PFSK-1 (cell line): ENCODE data around the gene DRC3.

Experiments
- FOXP2 ChIP-seq: optimal IDR thresholded peaks from 2 replicates; pipeline ENCODE3; 2011; ENCODE audit warnings: borderline replicate concordance, control low read depth, inconsistent platforms; ENCODE audit not compliant: insufficient read depth; ENCODE audit errors: extremely low read length, extremely low read depth
- POLR2AphosphoS5 ChIP-seq: IDR thresholded peaks from 2 replicates; pipeline ENCODE4 v1.6.1; 2012; ENCODE audit warnings: low read depth, mild to moderate bottlenecking, control low read depth, low read length, moderate library complexity
- REST ChIP-seq, 2 experiments: IDR thresholded peaks; 2 replicates each; pipeline versions ENCODE4 v1.6.1 to v1.8.0; 2011 to 2012; ENCODE audit warnings: low read depth in 2 of 2, low read length in 2 of 2, control low read depth in 1 of 2, inconsistent platforms in 1 of 2, mild to moderate bottlenecking in 1 of 2, moderate library complexity in 1 of 2; ENCODE audit not compliant: insufficient read depth in 1 of 2
- SIN3A ChIP-seq: IDR thresholded peaks from 2 replicates; pipeline ENCODE4 v1.6.1; 2012; ENCODE audit warnings: mild to moderate bottlenecking, low read length, moderate library complexity, borderline replicate concordance; ENCODE audit not compliant: insufficient read depth
- TAF1 ChIP-seq: IDR thresholded peaks from 2 replicates; pipeline ENCODE4 v1.6.1; 2012; ENCODE audit warnings: low read length, control low read depth, borderline replicate concordance; ENCODE audit not compliant: insufficient read depth

DRC3 gene

GRCh38 chr17:17950806-17951205 lies 21.9 kb upstream of the DRC3 start:
- TF ChIP-seq REST (IDR thresholded peaks at IDR 0.05; ENCODE audit: insufficient read depth in 1 of 2, low read depth in 2 of 2, low read length in 2 of 2): no peak
- no peak for TF ChIP-seq POLR2AphosphoS5
- no peak for TF ChIP-seq TAF1
- TF ChIP-seq FOXP2: no peak
- TF ChIP-seq SIN3A: no peak

- TF ChIP-seq FOXP2: no peak
- no peak for TF ChIP-seq TAF1
- TF ChIP-seq POLR2AphosphoS5: no peak
- TF ChIP-seq SIN3A: no peak
- TF ChIP-seq REST (IDR thresholded peaks at IDR 0.05; ENCODE audit: insufficient read depth in 1 of 2, low read depth in 2 of 2, low read length in 2 of 2): no peak
Measured at GRCh38 chr17:17951524-17951923, 21.1 kb upstream of the DRC3 start.

- no peak for TF ChIP-seq TAF1
- no peak for TF ChIP-seq FOXP2
- no peak for TF ChIP-seq POLR2AphosphoS5
- no peak for TF ChIP-seq SIN3A
- TF ChIP-seq REST (IDR thresholded peaks at IDR 0.05; ENCODE audit: insufficient read depth in 1 of 2, low read depth in 2 of 2, low read length in 2 of 2): no peak
Measured at GRCh38 chr17:17952691-17953090, 20.0 kb upstream of the DRC3 start.

- TF ChIP-seq TAF1 (no peak), FOXP2 (no peak), REST (IDR thresholded peaks at IDR 0.05; ENCODE audit: insufficient read depth in 1 of 2, low read depth in 2 of 2, low read length in 2 of 2) (no peak)
Measured at GRCh38 chr17:17954079-17954478, 18.6 kb upstream of the DRC3 start.

- TF ChIP-seq SIN3A: no peak
- TF ChIP-seq TAF1: no peak
- no peak for TF ChIP-seq FOXP2
- no peak for TF ChIP-seq POLR2AphosphoS5
- TF ChIP-seq REST (IDR thresholded peaks at IDR 0.05; ENCODE audit: insufficient read depth in 1 of 2, low read depth in 2 of 2, low read length in 2 of 2): no peak
Measured at GRCh38 chr17:17957584-17957916, 15.1 kb upstream of the DRC3 start.
